PFSK-1 (cell line): ENCODE results near the gene GABRA4.

ENCODE experiments used
- FOXP2 ChIP-seq: optimal IDR thresholded peaks from 2 replicates; pipeline ENCODE3; 2011; ENCODE audit warnings: borderline replicate concordance, control low read depth, inconsistent platforms; ENCODE audit not compliant: insufficient read depth; ENCODE audit errors: extremely low read length, extremely low read depth
- POLR2AphosphoS5 ChIP-seq: IDR thresholded peaks from 2 replicates; pipeline ENCODE4 v1.6.1; 2012; ENCODE audit warnings: low read depth, mild to moderate bottlenecking, control low read depth, low read length, moderate library complexity
- REST ChIP-seq, 2 experiments: IDR thresholded peaks; 2 replicates each; pipeline versions ENCODE4 v1.6.1 to v1.8.0; 2011 to 2012; ENCODE audit warnings: low read depth in 2 of 2, low read length in 2 of 2, control low read depth in 1 of 2, inconsistent platforms in 1 of 2, mild to moderate bottlenecking in 1 of 2, moderate library complexity in 1 of 2; ENCODE audit not compliant: insufficient read depth in 1 of 2
- SIN3A ChIP-seq: IDR thresholded peaks from 2 replicates; pipeline ENCODE4 v1.6.1; 2012; ENCODE audit warnings: mild to moderate bottlenecking, low read length, moderate library complexity, borderline replicate concordance; ENCODE audit not compliant: insufficient read depth
- TAF1 ChIP-seq: IDR thresholded peaks from 2 replicates; pipeline ENCODE4 v1.6.1; 2012; ENCODE audit warnings: low read length, control low read depth, borderline replicate concordance; ENCODE audit not compliant: insufficient read depth

Gene GABRA4

GRCh38 chr4:46958742-46959488, 34.5 kb downstream of the GABRA4 start:
- no peak for TF ChIP-seq SIN3A
- no peak for TF ChIP-seq TAF1
- no peak for TF ChIP-seq POLR2AphosphoS5
- TF ChIP-seq FOXP2 = no peak
- no peak for TF ChIP-seq REST (IDR thresholded peaks at IDR 0.05; ENCODE audit: insufficient read depth in 1 of 2, low read depth in 2 of 2, low read length in 2 of 2)

DNA sequence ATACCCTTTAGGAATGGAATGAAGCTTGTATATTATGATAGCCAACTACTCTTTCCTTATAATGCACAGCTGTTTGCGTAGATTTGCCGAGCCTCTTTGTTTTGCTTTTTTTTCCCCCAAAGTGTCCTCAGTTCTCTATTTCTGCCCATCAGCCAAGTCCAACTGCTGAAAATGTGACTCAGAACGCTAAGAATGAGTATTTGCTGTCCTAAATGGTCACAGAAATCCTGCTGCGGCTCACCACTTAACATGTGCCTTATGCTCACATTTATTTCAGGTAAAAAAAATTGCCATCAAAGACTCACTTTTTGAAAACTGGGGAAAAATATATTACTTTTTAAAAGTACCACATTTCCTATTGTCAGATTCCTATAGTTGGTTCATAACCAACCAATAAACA, 36.9 kb downstream of the GABRA4 start:
- TF ChIP-seq TAF1 (no peak), FOXP2 (no peak), SIN3A (no peak), REST (IDR thresholded peaks at IDR 0.05; ENCODE audit: insufficient read depth in 1 of 2, low read depth in 2 of 2, low read length in 2 of 2) (no peak), POLR2AphosphoS5 (no peak)

DNA sequence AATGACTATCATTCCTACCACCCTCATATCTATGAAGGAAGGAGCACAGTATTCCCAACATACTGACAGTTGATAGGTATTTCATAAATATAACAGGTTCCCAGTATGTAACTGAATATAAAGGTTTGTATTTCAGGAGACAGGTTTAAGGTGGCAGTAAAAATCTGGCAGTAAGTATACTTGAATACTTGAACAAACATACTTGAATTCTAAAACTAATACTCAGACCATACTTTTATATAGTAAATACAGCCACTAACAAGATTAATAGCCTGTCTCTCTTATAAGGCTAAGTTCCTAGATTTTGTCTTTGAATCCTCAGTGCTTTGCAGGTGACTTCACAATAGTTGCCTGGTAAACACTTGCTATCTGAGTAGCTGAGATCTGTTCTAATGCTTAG, 37.8 kb downstream of the GABRA4 start:
- no peak for TF ChIP-seq POLR2AphosphoS5
- no peak for TF ChIP-seq REST (IDR thresholded peaks at IDR 0.05; ENCODE audit: insufficient read depth in 1 of 2, low read depth in 2 of 2, low read length in 2 of 2)
- no peak for TF ChIP-seq TAF1
- no peak for TF ChIP-seq SIN3A
- no peak for TF ChIP-seq FOXP2

DNA sequence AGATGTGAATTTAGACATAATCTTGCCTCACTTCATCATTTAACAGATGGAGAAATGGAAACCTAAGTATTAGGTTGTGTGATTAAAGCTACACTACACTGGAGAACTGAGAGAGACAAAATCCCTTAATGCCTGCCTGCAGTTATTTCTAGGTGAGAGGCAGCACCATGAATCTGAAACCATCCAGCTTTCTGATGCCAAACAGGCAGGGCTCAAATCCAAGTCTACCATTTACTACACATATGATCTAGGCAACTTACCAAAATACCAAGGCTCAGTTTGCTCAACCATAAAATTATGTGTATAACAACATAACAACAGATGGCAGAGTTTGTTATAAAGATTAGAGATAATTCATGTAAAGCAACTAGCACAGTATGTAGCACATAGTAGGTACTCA, 38.7 kb downstream of the GABRA4 start:
- no peak for TF ChIP-seq TAF1
- no peak for TF ChIP-seq FOXP2
- no peak for TF ChIP-seq REST (IDR thresholded peaks at IDR 0.05; ENCODE audit: insufficient read depth in 1 of 2, low read depth in 2 of 2, low read length in 2 of 2)
- TF ChIP-seq SIN3A = no peak
- TF ChIP-seq POLR2AphosphoS5 = no peak

GRCh38 chr4:46953564-46953963, 39.8 kb downstream of the GABRA4 start:
- no peak for TF ChIP-seq SIN3A
- no peak for TF ChIP-seq FOXP2
- TF ChIP-seq REST (IDR thresholded peaks at IDR 0.05; ENCODE audit: insufficient read depth in 1 of 2, low read depth in 2 of 2, low read length in 2 of 2) = no peak
- no peak for TF ChIP-seq TAF1
- TF ChIP-seq POLR2AphosphoS5 = no peak
